ENCODE data around the gene TMEM248. TPM values are rescaled to one million over a fixed set of nuclear protein-coding genes. Genes with fewer than 3 reads are reported as not detected.
"Not testable (repeated sequence)": the region's sequence is repeated elsewhere in the genome, so short reads cannot be mapped to it uniquely, and the experiment has no call there.

Gene TMEM248
- total and polyA plus RNA-seq, 10 of the 15 experiments (the other 5 are each of a cell fraction or from before 2014, with no cell fraction given), result 6.3 to 93.5 (median 64.9) TPM

DNA sequence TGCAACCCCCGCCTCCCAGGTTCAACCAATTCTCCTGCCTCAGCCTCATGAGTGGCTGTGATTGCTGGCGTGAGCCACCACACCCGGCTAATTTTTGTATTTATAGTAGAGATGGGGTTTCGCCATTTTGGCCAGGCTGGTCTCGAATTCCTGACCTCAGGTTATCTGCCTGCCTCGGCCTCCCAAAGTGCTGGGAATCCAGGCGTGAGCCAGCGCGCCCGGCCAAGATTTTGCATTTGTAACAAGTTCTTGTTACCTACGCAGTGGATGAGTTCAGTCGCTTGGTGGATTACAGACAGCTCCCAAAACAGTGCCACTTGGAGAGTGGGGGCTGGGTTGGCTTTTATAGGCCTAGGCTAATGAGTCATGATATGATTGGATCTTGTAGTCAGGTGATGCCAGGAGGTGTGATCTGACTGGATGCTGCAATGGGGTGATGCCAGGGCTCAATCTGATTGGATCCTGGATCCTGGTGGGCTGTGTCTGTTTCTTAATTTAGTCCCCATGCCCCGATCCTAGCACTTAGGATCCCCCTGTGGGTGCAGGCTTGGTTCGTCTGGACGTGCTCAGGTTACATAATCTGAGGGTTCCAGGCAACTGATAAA, 54.1 kb downstream of the TMEM248 start (continued):
- TF ChIP-seq, protein P1, sequence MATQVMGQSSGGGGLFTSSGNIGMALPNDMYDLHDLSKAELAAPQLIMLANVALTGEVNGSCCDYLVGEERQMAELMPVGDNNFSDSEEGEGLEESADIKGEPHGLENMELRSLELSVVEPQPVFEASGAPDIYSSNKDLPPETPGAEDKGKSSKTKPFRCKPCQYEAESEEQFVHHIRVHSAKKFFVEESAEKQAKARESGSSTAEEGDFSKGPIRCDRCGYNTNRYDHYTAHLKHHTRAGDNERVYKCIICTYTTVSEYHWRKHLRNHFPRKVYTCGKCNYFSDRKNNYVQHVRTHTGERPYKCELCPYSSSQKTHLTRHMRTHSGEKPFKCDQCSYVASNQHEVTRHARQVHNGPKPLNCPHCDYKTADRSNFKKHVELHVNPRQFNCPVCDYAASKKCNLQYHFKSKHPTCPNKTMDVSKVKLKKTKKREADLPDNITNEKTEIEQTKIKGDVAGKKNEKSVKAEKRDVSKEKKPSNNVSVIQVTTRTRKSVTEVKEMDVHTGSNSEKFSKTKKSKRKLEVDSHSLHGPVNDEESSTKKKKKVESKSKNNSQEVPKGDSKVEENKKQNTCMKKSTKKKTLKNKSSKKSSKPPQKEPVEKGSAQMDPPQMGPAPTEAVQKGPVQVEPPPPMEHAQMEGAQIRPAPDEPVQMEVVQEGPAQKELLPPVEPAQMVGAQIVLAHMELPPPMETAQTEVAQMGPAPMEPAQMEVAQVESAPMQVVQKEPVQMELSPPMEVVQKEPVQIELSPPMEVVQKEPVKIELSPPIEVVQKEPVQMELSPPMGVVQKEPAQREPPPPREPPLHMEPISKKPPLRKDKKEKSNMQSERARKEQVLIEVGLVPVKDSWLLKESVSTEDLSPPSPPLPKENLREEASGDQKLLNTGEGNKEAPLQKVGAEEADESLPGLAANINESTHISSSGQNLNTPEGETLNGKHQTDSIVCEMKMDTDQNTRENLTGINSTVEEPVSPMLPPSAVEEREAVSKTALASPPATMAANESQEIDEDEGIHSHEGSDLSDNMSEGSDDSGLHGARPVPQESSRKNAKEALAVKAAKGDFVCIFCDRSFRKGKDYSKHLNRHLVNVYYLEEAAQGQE (IDR thresholded peaks at IDR 0.05; ENCODE audit: low read depth, low read length), result no peak
- no peak for TF ChIP-seq BRCA1 (IDR thresholded peaks at IDR 0.05; ENCODE audit: low read depth, low read length)
- no peak for TF ChIP-seq CEBPB (IDR thresholded peaks at IDR 0.05; ENCODE audit: borderline replicate concordance in 1 of 2, low read depth in 2 of 2, low read length in 2 of 2)
- TF ChIP-seq, protein P2, sequence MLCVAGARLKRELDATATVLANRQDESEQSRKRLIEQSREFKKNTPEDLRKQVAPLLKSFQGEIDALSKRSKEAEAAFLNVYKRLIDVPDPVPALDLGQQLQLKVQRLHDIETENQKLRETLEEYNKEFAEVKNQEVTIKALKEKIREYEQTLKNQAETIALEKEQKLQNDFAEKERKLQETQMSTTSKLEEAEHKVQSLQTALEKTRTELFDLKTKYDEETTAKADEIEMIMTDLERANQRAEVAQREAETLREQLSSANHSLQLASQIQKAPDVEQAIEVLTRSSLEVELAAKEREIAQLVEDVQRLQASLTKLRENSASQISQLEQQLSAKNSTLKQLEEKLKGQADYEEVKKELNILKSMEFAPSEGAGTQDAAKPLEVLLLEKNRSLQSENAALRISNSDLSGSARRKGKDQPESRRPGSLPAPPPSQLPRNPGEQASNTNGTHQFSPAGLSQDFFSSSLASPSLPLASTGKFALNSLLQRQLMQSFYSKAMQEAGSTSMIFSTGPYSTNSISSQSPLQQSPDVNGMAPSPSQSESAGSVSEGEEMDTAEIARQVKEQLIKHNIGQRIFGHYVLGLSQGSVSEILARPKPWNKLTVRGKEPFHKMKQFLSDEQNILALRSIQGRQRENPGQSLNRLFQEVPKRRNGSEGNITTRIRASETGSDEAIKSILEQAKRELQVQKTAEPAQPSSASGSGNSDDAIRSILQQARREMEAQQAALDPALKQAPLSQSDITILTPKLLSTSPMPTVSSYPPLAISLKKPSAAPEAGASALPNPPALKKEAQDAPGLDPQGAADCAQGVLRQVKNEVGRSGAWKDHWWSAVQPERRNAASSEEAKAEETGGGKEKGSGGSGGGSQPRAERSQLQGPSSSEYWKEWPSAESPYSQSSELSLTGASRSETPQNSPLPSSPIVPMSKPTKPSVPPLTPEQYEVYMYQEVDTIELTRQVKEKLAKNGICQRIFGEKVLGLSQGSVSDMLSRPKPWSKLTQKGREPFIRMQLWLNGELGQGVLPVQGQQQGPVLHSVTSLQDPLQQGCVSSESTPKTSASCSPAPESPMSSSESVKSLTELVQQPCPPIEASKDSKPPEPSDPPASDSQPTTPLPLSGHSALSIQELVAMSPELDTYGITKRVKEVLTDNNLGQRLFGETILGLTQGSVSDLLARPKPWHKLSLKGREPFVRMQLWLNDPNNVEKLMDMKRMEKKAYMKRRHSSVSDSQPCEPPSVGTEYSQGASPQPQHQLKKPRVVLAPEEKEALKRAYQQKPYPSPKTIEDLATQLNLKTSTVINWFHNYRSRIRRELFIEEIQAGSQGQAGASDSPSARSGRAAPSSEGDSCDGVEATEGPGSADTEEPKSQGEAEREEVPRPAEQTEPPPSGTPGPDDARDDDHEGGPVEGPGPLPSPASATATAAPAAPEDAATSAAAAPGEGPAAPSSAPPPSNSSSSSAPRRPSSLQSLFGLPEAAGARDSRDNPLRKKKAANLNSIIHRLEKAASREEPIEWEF (IDR thresholded peaks at IDR 0.05; ENCODE audit: insufficient replicate concordance, low read depth, low read length), result no peak
- TF ChIP-seq ZBTB33 (IDR thresholded peaks at IDR 0.05), result no peak

GRCh38 chr7:66978312-66978711, 57.3 kb downstream of the TMEM248 start:
- H3K27ac ChIP-seq (ENCODE audit: control insufficient read depth, insufficient read depth); RAD21 ChIA-PET (ENCODE audit: unreplicated experiment); H3K4me2 ChIP-seq (ENCODE audit: control insufficient read depth, insufficient read depth); H3K79me2 ChIP-seq (ENCODE audit: control insufficient read depth, insufficient read depth, low read length); H3K36me3 ChIP-seq (ENCODE audit: control insufficient read depth in 2 of 2, insufficient read depth in 2 of 2, low read length in 1 of 2); BruUV-seq (replicated peaks); DNase-seq (ENCODE audit: low read depth, low spot score); H4K20me1 ChIP-seq (ENCODE audit: control insufficient read depth, insufficient read depth); POLR2A ChIA-PET; H3K9ac ChIP-seq (ENCODE audit: control insufficient read depth, insufficient read depth, low read length); intact Hi-C loops (cut with micrococcal nuclease; ENCODE audit: unreplicated experiment); SMC1A ChIA-PET (ENCODE audit: uncharacterized antibody, unreplicated experiment); H2AFZ ChIP-seq (ENCODE audit: control insufficient read depth, low read depth, low read length); H3K4me3 ChIP-seq; H3K27me3 ChIP-seq (replicated peaks in 1 of 2; ENCODE audit: control insufficient read depth in 2 of 2, insufficient read depth in 2 of 2, low read length in 1 of 2); CTCF ChIA-PET; in situ Hi-C loops (cut with MboI); H3K9me3 ChIP-seq (replicated peaks; ENCODE audit: control insufficient read depth, insufficient read depth, low read length); ATAC-seq; H3K4me1 ChIP-seq (ENCODE audit: control insufficient read depth, insufficient read depth, low read length): not testable (repeated sequence)
- peak; percentile 52 for FAIRE-seq
- WGBS (ENCODE audit: insufficient coverage, insufficient replicate concordance, low lambda C conversion rate, missing lambda C conversion rate), result 83% methylated on average over 5 of the region's 5 CpGs

All from GM12878 (cell line).